Stomach (tissue), 9 donors: ENCODE data around the gene POLD2. TPM values are rescaled to one million over a fixed set of nuclear protein-coding genes. Genes with fewer than 3 reads are reported as not detected.

Source experiments
- DNase-seq, 2 donors: peaks; one replicate each; pipeline versions ENCODE4 v3.0.0 to v3.0.0-alpha.2; 2013 to 2019
- H3K27ac ChIP-seq, 5 donors: fragments of 200-600 bp in 4 of 5; sonication (generic) in 4 of 5; one replicate each; pipeline ENCODE4 v1.5.1; 2013 to 2019; ENCODE audit warnings: mild to moderate bottlenecking in 1 of 5, moderate library complexity in 1 of 5
- H3K27me3 ChIP-seq, 3 donors: fragments of 200-600 bp; sonication (generic); one replicate each; pipeline ENCODE4 v1.5.1; 2017 to 2019; ENCODE audit warnings: mixed run types in 1 of 3
- H3K36me3 ChIP-seq, 4 donors: fragments of 200-600 bp; sonication (generic); 1 replicate in 3 of 4; 2 replicates in 1 of 4; pipeline ENCODE4 v1.5.1; 2016 to 2019
- H3K4me1 ChIP-seq, 4 donors: fragments of 200-600 bp; sonication (generic); one replicate each; pipeline ENCODE4 v1.5.1; 2016 to 2019
- H3K4me3 ChIP-seq, 4 donors: fragments of 200-600 bp; sonication (generic) in 3 of 4; one replicate each; pipeline ENCODE4 v1.5.1; 2016 to 2019; ENCODE audit warnings: mild to moderate bottlenecking in 1 of 4
- H3K9me3 ChIP-seq, 4 donors: fragments of 200-600 bp; sonication (generic); one replicate each; pipeline ENCODE4 v1.5.1; 2016 to 2019
- CTCF ChIP-seq, 7 experiments: fragments of 450-650 bp in 4 of 7; fragments of 200-600 bp in 3 of 7; sonication (generic) in 3 of 7; IDR thresholded peaks; one replicate each; pipeline ENCODE4 v1.5.1; 2016 to 2019; ENCODE audit warnings: antibody characterized with exemption in 7 of 7, control low read depth in 2 of 7, mild to moderate bottlenecking in 1 of 7
- EP300 ChIP-seq: sonication (generic); formaldehyde crosslinking; IDR thresholded peaks from one replicate; pipeline ENCODE4 v1.6.1; 2017; ENCODE audit warnings: antibody characterized with exemption
- POLR2A ChIP-seq, 4 donors: fragments of 450-650 bp; IDR thresholded peaks; one replicate each; pipeline ENCODE4 v1.6.1; 2016; ENCODE audit warnings: antibody characterized with exemption in 4 of 4, control low read depth in 2 of 4, mild to moderate bottlenecking in 1 of 4, moderate library complexity in 1 of 4
- POLR2AphosphoS5 ChIP-seq, 3 donors: sonication (generic); formaldehyde crosslinking; IDR thresholded peaks; one replicate each; pipeline ENCODE4 v1.6.1; 2016; ENCODE audit warnings: antibody characterized with exemption in 3 of 3
- WGBS, 5 donors: extraction: QIAGEN DNeasy Blood & Tissue Kit in 3 of 5; methylation state at CpG; one replicate each; pipeline versions ENCODE4 v1.1.5 to v1.1.7; 2013 to 2018; 5-methylcytosine and 5-hydroxymethylcytosine counted together
- intact Hi-C: fragments of 100-400 bp; cut with DNase I; formaldehyde crosslinking; loops from one replicate; pipeline ENCODE4 v1.15.1; 2023; ENCODE audit warnings: low total_unique reads
- polyA plus RNA-seq, 3 donors: library from polyadenylated mRNA; stranded (reverse); fragments of 200-250 nt; gene quantifications; one replicate each; pipeline ENCODE4 v1.2.3, GENCODE V29; 2013
- total RNA-seq, 5 donors: library from RNA; depleted of rRNA; stranded (reverse); fragments of >200 nt; gene quantifications; one replicate each; pipeline versions ENCODE4 v1.1.0 to v1.2.3, GENCODE V29; 2014 to 2016
- donor health status: healthy with polysubstance abuse.
- donor health status: Bipolar disorder and iron deficiency.
- donor health status: healthy.

POLD2 gene
- total and polyA plus RNA-seq, 8 donors = 19.8 to 91.2 (median 62.3) TPM

GRCh38 chr7:44144968-44145478 lies 21.7 kb upstream of the POLD2 start:
- Histone ChIP-seq H3K4me3 (peak overlapping the region in 3 of 4 donors; percentile 42 to 50 (median 50)), H3K27me3 (peaks cover 0 to 28% (median 14%) of the 10 kb centered on the region in 3 donors), H3K4me1 (peaks cover 19 to 23% (median 20%) of the 10 kb centered on the region in 4 donors), H3K9me3 (no peaks in the 10 kb centered on the region), H3K36me3 (no peaks in the 10 kb centered on the region), H3K27ac (no peak overlapping the region)
- intact Hi-C loops = no loop called here
- no peak for DNase-seq
- 61 to 75% (median 63%) methylated on average over 21 to 31 of the region's 31 CpGs for WGBS, 5 donors
- TF ChIP-seq POLR2A (IDR thresholded peaks at IDR 0.05) = no peak
- TF ChIP-seq EP300 = no peak
- no peak for TF ChIP-seq CTCF (IDR thresholded peaks at IDR 0.05)
- TF ChIP-seq POLR2AphosphoS5 (IDR thresholded peaks at IDR 0.05) = no peak

- Histone ChIP-seq H3K4me1 (peaks cover 19 to 23% (median 20%) of the 10 kb centered on the region in 4 donors), H3K9me3 (no peaks in the 10 kb centered on the region), H3K27ac (no peak overlapping the region), H3K27me3 (peaks cover 0 to 28% (median 14%) of the 10 kb centered on the region in 3 donors), H3K36me3 (no peaks in the 10 kb centered on the region), H3K4me3 (no peak overlapping the region)
- DNase-seq = no peak
- WGBS, 5 donors = 83 to 100% (median 93%) methylated on average over 1 to 6 of the region's 6 CpGs
- intact Hi-C loops = no loop called here
- TF ChIP-seq EP300 = no peak
- no peak for TF ChIP-seq CTCF (IDR thresholded peaks at IDR 0.05)
- TF ChIP-seq POLR2A (IDR thresholded peaks at IDR 0.05) = no peak
- no peak for TF ChIP-seq POLR2AphosphoS5 (IDR thresholded peaks at IDR 0.05)
Observed at GRCh38 chr7:44144426-44144967, 21.1 kb upstream of the POLD2 start.

GRCh38 chr7:44143646-44144250 lies 20.4 kb upstream of the POLD2 start:
- H3K4me3 ChIP-seq = no peak overlapping the region
- intact Hi-C loops = no loop called here
- H3K9me3 ChIP-seq = no peaks in the 10 kb centered on the region
- H3K27me3 ChIP-seq = peaks cover 0 to 28% (median 14%) of the 10 kb centered on the region in 3 donors
- H3K4me1 ChIP-seq = peaks cover 19 to 23% (median 20%) of the 10 kb centered on the region in 4 donors
- WGBS, 5 donors = 73 to 87% (median 78%) methylated on average over 6 of the region's 6 CpGs
- TF ChIP-seq CTCF (IDR thresholded peaks at IDR 0.05) (no peak), POLR2A (IDR thresholded peaks at IDR 0.05) (no peak), EP300 (no peak), POLR2AphosphoS5 (IDR thresholded peaks at IDR 0.05) (no peak)
- DNase-seq = no peak
- no peaks in the 10 kb centered on the region for H3K36me3 ChIP-seq
- H3K27ac ChIP-seq = no peak overlapping the region

- H3K4me1 ChIP-seq = peaks cover 19 to 21% (median 19%) of the 10 kb centered on the region in 4 donors
- no peaks in the 10 kb centered on the region for H3K36me3 ChIP-seq
- H3K9me3 ChIP-seq = no peaks in the 10 kb centered on the region
- TF ChIP-seq EP300 (no peak), CTCF (IDR thresholded peaks at IDR 0.05) (no peak), POLR2A (IDR thresholded peaks at IDR 0.05) (no peak), POLR2AphosphoS5 (IDR thresholded peaks at IDR 0.05) (no peak)
- 93 to 100% (median 96%) methylated on average over 4 of the region's 4 CpGs; no CpG with 5 or more reads in 1 of the 5 donors for WGBS, 5 donors
- DNase-seq = no peak
- intact Hi-C loops = no loop called here
- H3K27ac ChIP-seq = no peak overlapping the region
- H3K4me3 ChIP-seq = no peak overlapping the region
- H3K27me3 ChIP-seq = peaks cover 0 to 28% (median 14%) of the 10 kb centered on the region in 3 donors
Observed at GRCh38 chr7:44142028-44142427, 18.7 kb upstream of the POLD2 start.
